ENCODE data around the gene NUB1.

The NUB1 gene

DNA sequence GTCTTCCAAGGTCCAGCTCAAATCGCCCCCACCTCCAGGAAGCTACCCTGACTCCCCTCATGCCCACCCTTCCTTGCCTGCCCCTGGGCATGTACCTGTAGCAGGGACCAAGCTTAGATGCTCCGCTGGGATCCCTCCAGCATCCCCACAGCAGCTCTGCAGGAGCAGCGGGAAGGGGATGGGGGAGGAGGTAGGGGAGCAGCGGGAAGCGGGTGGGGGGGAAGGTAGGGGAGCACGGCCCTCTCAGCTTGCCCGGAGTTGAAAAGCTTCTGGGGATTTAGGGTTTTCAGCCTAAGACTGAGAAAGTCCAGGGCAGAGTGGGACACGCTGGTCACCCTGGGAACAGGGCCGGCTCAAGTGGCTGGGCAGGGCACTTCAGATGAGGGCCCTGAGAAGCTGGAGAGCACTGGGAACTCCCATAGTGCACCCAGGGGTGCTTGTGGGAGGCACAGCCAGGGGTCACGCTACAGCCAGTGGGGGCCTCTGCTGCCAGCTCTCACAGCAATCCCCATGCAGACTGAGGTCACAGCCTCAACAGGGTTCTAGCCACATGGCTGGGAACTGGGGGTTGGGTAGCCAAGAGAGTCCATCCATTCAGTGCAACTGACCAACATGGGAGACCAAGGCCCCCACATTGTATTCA, 54.8 kb downstream of the NUB1 start:
- H3K27me3 Mint-ChIP-seq (ENCODE audit: low read depth, poor library complexity), result peaks cover 5% of the 10 kb centered on the region
- H3K27ac Mint-ChIP-seq, result no peak overlapping the region
- H3K4me3 Mint-ChIP-seq, result no peak overlapping the region
- TF ChIP-seq, protein P1, sequence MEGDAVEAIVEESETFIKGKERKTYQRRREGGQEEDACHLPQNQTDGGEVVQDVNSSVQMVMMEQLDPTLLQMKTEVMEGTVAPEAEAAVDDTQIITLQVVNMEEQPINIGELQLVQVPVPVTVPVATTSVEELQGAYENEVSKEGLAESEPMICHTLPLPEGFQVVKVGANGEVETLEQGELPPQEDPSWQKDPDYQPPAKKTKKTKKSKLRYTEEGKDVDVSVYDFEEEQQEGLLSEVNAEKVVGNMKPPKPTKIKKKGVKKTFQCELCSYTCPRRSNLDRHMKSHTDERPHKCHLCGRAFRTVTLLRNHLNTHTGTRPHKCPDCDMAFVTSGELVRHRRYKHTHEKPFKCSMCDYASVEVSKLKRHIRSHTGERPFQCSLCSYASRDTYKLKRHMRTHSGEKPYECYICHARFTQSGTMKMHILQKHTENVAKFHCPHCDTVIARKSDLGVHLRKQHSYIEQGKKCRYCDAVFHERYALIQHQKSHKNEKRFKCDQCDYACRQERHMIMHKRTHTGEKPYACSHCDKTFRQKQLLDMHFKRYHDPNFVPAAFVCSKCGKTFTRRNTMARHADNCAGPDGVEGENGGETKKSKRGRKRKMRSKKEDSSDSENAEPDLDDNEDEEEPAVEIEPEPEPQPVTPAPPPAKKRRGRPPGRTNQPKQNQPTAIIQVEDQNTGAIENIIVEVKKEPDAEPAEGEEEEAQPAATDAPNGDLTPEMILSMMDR (IDR thresholded peaks at IDR 0.05), result no peak
- H3K4me1 Mint-ChIP-seq, result peaks cover 38% of the 10 kb centered on the region
- DNase-seq, result no peak
- H3K9me3 Mint-ChIP-seq, result no peaks in the 10 kb centered on the region
- H3K36me3 Mint-ChIP-seq (ENCODE audit: low read depth), result peaks cover 41% of the 10 kb centered on the region

DNA sequence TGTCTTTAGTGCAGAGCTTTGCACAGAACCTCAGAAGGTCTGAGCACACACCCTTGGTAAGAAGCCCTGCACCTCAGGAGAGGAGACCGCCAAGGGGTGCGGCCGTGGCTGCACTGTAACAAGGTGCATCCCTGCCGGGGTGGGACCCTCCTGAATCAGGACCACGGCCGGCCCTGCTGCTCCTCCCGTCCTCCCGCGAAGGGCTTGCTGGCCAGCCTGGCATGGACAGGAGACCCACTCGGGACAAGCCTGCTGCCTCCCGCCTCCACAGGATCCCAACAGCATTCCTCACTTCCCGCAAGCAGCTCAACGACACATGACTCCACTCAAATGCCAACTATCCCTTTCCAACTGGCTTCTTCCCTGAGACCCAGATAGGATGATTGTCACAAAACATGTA, 55.4 kb downstream of the NUB1 start:
- Mint-ChIP-seq H3K27ac (no peak overlapping the region), H3K4me3 (no peak overlapping the region), H3K4me1 (peaks cover 39% of the 10 kb centered on the region), H3K9me3 (no peaks in the 10 kb centered on the region), H3K36me3 (ENCODE audit: low read depth) (peaks cover 41% of the 10 kb centered on the region), H3K27me3 (ENCODE audit: low read depth, poor library complexity) (peaks cover 8% of the 10 kb centered on the region)
- DNase-seq, result no peak
- TF ChIP-seq, protein P1 (IDR thresholded peaks at IDR 0.05), result no peak

DNA sequence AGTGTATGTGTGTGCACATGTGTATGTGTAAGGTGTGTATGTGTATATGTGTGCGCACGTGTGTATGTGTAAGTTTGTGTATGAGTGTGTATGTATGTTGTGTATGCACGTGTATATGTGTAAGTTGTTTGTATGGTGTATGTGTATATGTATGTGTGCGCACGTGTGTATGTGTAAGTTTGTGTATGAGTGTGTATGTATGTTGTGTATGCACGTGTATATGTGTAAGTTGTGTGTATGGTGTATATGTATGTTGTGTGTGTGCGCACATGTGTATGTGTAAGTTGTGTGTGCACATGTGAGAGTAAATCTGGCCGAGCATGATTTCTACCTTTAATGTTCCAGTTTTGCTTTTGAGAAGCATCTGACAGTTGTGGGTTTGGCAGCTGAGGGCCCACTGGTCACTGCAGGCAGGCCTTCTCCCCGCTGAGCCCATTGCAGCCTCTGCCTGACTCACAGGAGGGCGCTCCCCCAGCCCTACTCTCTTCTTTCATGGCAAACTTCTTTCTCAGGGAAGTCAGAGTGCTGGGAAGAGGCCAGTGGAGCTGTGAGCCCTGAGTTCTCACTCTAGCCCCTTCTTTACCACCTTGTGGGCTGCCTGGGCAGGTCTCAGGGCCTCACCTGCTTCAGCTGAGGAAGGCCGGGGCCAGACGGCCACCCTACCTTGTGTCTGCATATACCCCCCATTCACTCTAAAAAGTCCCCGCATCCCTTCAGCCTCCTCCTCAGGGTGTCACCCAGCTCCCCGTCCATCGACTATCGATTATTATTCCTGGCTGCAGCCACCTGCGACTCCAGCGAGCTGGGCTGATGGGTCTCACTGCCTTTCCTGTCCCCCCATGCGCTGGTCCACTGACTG, 57.1 kb downstream of the NUB1 start:
- no peak for DNase-seq
- Mint-ChIP-seq H3K27me3 (ENCODE audit: low read depth, poor library complexity) (peaks cover 3% of the 10 kb centered on the region), H3K36me3 (ENCODE audit: low read depth) (peaks cover 41% of the 10 kb centered on the region), H3K27ac (peak overlapping the region; percentile 61), H3K4me1 (peaks cover 39% of the 10 kb centered on the region), H3K9me3 (no peaks in the 10 kb centered on the region), H3K4me3 (no peak overlapping the region)
- TF ChIP-seq, protein P1 (IDR thresholded peaks at IDR 0.05), result no peak

DNA sequence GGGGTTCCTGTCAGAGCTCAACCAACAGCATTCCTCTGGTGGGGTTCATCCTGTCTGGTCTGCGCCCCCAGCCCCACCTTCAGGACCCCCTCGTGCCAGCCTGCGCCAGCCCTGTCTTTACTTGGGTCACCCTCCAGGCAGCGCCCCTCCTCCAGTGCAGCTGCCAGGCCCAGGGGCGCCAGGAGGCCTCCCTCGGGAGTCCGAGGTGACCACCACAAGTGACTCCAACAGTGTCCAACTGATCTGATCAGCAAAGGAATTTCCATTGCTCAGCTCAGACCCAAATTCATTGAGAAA, 57.6 kb downstream of the NUB1 start:
- DNase-seq, result no peak
- H3K27me3 Mint-ChIP-seq (ENCODE audit: low read depth, poor library complexity), result peaks cover 3% of the 10 kb centered on the region
- TF ChIP-seq, protein P1 (IDR thresholded peaks at IDR 0.05), result no peak
- H3K4me3 Mint-ChIP-seq, result no peak overlapping the region
- peaks cover 40% of the 10 kb centered on the region for H3K4me1 Mint-ChIP-seq
- peaks cover 41% of the 10 kb centered on the region for H3K36me3 Mint-ChIP-seq (ENCODE audit: low read depth)
- no peaks in the 10 kb centered on the region for H3K9me3 Mint-ChIP-seq
- H3K27ac Mint-ChIP-seq, result peak overlapping the region; percentile 61

DNA sequence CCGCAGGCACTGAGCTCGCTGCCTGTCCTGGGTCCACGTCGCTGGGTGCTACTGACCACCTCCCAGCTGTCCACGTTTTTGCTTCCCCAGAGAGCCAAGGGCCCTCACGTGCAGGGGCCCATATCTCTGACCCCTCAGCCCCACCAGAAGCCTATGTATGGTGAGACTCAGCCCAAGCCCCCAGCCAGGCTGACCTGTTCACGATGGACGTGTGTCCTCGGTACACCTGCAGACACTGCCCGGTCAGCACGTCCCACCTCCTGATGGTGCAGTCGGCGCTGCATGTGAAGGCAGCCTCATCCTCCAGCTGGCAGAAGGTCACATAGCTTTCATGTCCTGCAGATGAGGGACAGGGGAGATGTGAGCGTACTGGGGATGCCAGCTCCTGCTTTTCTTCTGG, 58.3 kb downstream of the NUB1 start:
- no peak for DNase-seq
- H3K4me3 Mint-ChIP-seq, result no peak overlapping the region
- H3K27ac Mint-ChIP-seq, result no peak overlapping the region
- peaks cover 41% of the 10 kb centered on the region for H3K36me3 Mint-ChIP-seq (ENCODE audit: low read depth)
- H3K27me3 Mint-ChIP-seq (ENCODE audit: low read depth, poor library complexity), result peaks cover 3% of the 10 kb centered on the region
- TF ChIP-seq, protein P1 (IDR thresholded peaks at IDR 0.05), result no peak
- no peaks in the 10 kb centered on the region for H3K9me3 Mint-ChIP-seq
- peaks cover 47% of the 10 kb centered on the region for H3K4me1 Mint-ChIP-seq
